Gastroesophageal sphincter (tissue), 4 donors: ENCODE results near the gene VIP. TPM values are rescaled to one million over a fixed set of nuclear protein-coding genes. Genes with fewer than 3 reads are reported as not detected.

Source experiments
- ATAC-seq: fragments of 150-250 bp; one replicate; pipeline ENCODE4 v1.9.1; 2016; ENCODE audit warnings: mild to moderate bottlenecking, moderate library complexity
- H3K27ac ChIP-seq, 4 donors: fragments of 200-600 bp; sonication (generic) in 3 of 4; 1 replicate in 3 of 4; 2 replicates in 1 of 4; pipeline ENCODE4 v1.5.1; 2016 to 2019
- H3K27me3 ChIP-seq: fragments of 200-600 bp; sonication (generic); one replicate; pipeline ENCODE4 v1.5.1; 2019
- H3K36me3 ChIP-seq, 2 donors: fragments of 200-600 bp; sonication (generic); one replicate each; pipeline ENCODE4 v1.5.1; 2019; ENCODE audit warnings: control low read depth in 1 of 2
- H3K4me1 ChIP-seq, 3 donors: fragments of 200-600 bp; sonication (generic); 1 replicate in 2 of 3; 2 replicates in 1 of 3; pipeline ENCODE4 v1.5.1; 2016 to 2019; ENCODE audit warnings: control low read depth in 2 of 3
- H3K4me3 ChIP-seq, 2 donors: fragments of 200-600 bp; sonication (generic); one replicate each; pipeline ENCODE4 v1.5.1; 2019; ENCODE audit warnings: mild to moderate bottlenecking in 1 of 2, moderate library complexity in 1 of 2
- H3K9me3 ChIP-seq, 3 donors: fragments of 200-600 bp; sonication (generic); one replicate each; pipeline ENCODE4 v1.5.1; 2017 to 2019; ENCODE audit warnings: control low read depth in 2 of 3
- EP300 ChIP-seq: sonication (generic); formaldehyde crosslinking; IDR thresholded peaks from one replicate; pipeline ENCODE4 v1.6.1; 2017; ENCODE audit warnings: antibody characterized with exemption, mild to moderate bottlenecking
- POLR2A ChIP-seq, 2 donors: fragments of 450-650 bp; IDR thresholded peaks; one replicate each; pipeline ENCODE4 v1.6.1; 2017; ENCODE audit warnings: antibody characterized with exemption in 2 of 2, mild to moderate bottlenecking in 2 of 2, moderate library complexity in 1 of 2
- POLR2AphosphoS5 ChIP-seq: sonication (generic); formaldehyde crosslinking; IDR thresholded peaks from one replicate; pipeline ENCODE4 v1.6.1; 2017; ENCODE audit warnings: antibody characterized with exemption
- WGBS, 2 donors: methylation state at CpG; one replicate each; pipeline ENCODE4 v1.1.5; 2018; ENCODE audit warnings: low coverage in 1 of 2; 5-methylcytosine and 5-hydroxymethylcytosine counted together
- total RNA-seq, 4 donors: library from RNA; depleted of rRNA; stranded (reverse); fragments of >200 nt; gene quantifications; one replicate each; pipeline ENCODE4 v1.1.0, GENCODE V29; 2016
- TF ChIP-seq, protein P1 (sequence below), 4 experiments: fragments of 200-600 bp in 2 of 4; fragments of 450-650 bp in 2 of 4; sonication (generic) in 1 of 4; IDR thresholded peaks; one replicate each; pipeline ENCODE4 v1.5.1; 2017 to 2019; ENCODE audit warnings: antibody characterized with exemption in 4 of 4, mild to moderate bottlenecking in 2 of 4, moderate library complexity in 2 of 4

Gene VIP
- total RNA-seq, 4 donors from 2014 or later, result 6.8 to 55.2 (median 18.2) TPM

DNA sequence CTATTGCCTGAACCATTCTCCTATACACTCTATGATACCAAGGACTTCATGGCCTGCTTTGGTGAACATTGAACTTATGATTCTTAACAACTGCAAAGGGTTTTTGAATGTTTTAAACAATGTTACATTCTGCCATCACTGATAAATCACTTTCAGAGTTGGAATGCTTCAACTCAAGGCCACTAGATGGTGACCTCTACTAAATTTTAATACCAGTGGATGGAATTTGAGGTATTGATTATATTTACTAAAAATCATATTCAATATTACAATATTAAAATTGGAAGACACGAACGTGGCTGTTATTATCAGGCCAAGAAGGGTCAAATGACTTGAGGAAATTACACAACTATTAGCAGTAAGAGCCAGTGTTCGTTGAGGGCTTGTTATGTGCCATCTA, 34.3 kb upstream of the VIP start:
- ATAC-seq, result no peak
- Histone ChIP-seq H3K4me3 (no peak overlapping the region), H3K9me3 (peaks cover 0 to 13% (median 0%) of the 10 kb centered on the region in 3 donors), H3K27me3 (no peaks in the 10 kb centered on the region), H3K27ac (no peak overlapping the region), H3K36me3 (no peaks in the 10 kb centered on the region), H3K4me1 (no peaks in the 10 kb centered on the region)
- TF ChIP-seq, protein P1, sequence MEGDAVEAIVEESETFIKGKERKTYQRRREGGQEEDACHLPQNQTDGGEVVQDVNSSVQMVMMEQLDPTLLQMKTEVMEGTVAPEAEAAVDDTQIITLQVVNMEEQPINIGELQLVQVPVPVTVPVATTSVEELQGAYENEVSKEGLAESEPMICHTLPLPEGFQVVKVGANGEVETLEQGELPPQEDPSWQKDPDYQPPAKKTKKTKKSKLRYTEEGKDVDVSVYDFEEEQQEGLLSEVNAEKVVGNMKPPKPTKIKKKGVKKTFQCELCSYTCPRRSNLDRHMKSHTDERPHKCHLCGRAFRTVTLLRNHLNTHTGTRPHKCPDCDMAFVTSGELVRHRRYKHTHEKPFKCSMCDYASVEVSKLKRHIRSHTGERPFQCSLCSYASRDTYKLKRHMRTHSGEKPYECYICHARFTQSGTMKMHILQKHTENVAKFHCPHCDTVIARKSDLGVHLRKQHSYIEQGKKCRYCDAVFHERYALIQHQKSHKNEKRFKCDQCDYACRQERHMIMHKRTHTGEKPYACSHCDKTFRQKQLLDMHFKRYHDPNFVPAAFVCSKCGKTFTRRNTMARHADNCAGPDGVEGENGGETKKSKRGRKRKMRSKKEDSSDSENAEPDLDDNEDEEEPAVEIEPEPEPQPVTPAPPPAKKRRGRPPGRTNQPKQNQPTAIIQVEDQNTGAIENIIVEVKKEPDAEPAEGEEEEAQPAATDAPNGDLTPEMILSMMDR (IDR thresholded peaks at IDR 0.05), result no peak
- TF ChIP-seq POLR2A (IDR thresholded peaks at IDR 0.05), result no peak
- TF ChIP-seq POLR2AphosphoS5, result no peak
- no peak for TF ChIP-seq EP300
- 52 to 53% methylated on average over 3 of the region's 3 CpGs for WGBS, 2 donors

DNA sequence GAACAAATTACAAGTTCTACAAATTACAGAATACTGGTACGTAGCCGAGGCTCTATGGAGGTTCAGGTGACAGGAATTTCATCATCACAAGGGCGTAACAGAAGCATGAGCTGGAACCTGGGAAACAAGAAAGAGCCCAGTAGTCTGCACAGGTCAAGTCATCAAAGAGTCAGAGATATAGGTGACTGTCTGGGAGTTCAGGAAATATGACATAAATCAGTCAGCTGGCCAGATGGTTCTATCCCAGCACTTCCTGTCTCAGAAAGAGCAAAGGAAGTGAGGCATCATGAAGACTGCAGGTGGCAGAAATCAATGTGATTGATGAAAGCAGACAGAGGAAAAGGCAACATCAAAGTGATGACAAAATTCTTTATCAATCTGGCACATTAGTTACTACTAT, 29.6 kb upstream of the VIP start:
- no peak overlapping the region for H3K4me3 ChIP-seq
- no peaks in the 10 kb centered on the region for H3K27me3 ChIP-seq
- no peaks in the 10 kb centered on the region for H3K9me3 ChIP-seq
- no peak for TF ChIP-seq POLR2A (IDR thresholded peaks at IDR 0.05)
- TF ChIP-seq, protein P1 (IDR thresholded peaks at IDR 0.05), result no peak
- TF ChIP-seq POLR2AphosphoS5, result no peak
- H3K4me1 ChIP-seq, result no peaks in the 10 kb centered on the region
- ATAC-seq, result no peak
- no peaks in the 10 kb centered on the region for H3K36me3 ChIP-seq
- no peak overlapping the region for H3K27ac ChIP-seq
- 46 to 80% methylated on average over 3 of the region's 3 CpGs for whole genome bisulfite sequencing, 2 donors

DNA sequence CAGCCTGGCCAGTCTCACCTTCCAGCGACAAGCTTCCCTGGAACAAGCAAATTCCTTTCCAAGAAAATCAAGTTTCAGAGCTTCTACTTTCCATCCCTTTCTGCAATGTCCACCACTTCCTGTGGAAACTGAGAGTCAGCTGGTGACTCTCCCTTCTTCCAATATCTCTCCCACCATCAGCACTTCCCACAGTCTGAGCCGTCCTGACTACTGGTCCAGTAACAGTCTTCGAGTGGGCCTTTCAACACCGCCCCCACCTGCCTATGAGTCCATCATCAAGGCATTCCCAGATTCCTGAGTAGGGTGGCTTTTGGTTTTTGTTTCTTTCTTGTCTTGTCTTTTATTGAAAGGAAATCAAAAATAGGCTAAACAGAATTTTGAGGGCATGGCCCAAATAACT, 28.6 kb upstream of the VIP start:
- 76 to 88% methylated on average over 3 to 4 of the region's 4 CpGs for WGBS, 2 donors
- Histone ChIP-seq H3K36me3 (no peaks in the 10 kb centered on the region), H3K9me3 (no peaks in the 10 kb centered on the region), H3K27me3 (no peaks in the 10 kb centered on the region), H3K27ac (no peak overlapping the region), H3K4me1 (no peaks in the 10 kb centered on the region), H3K4me3 (no peak overlapping the region)
- ATAC-seq, result no peak
- no peak for TF ChIP-seq POLR2A (IDR thresholded peaks at IDR 0.05)
- no peak for TF ChIP-seq EP300
- TF ChIP-seq POLR2AphosphoS5, result no peak
- TF ChIP-seq, protein P1 (IDR thresholded peaks at IDR 0.05), result no peak

DNA sequence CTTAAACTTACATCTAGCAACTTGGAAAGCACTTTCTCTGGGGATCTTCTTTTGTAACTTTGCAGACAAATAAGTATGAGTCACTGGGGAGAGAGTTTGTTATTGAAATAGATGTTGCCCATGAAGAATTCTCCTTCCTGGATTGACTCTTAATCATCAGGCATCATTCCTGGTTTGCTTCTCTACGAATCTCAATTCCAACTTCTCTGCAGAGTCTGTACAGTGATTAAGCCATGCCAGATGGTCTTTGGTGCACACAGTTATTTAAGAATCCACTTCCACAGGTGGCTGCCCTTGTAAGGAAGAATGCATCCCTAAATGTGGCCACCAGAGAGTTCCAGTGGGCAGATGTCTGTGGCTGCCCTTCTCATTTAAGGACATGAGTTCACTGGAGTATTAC, 27.2 kb upstream of the VIP start:
- no peaks in the 10 kb centered on the region for H3K27me3 ChIP-seq
- no peaks in the 10 kb centered on the region for H3K9me3 ChIP-seq
- H3K4me1 ChIP-seq, result no peaks in the 10 kb centered on the region
- WGBS, 2 donors, result 15 to 40% methylated on average over 1 of the region's 1 CpG
- H3K36me3 ChIP-seq, result no peaks in the 10 kb centered on the region
- TF ChIP-seq EP300 (no peak), POLR2A (IDR thresholded peaks at IDR 0.05) (no peak), POLR2AphosphoS5 (no peak)
- TF ChIP-seq, protein P1 (IDR thresholded peaks at IDR 0.05), result no peak
- no peak overlapping the region for H3K27ac ChIP-seq
- no peak for ATAC-seq
- no peak overlapping the region for H3K4me3 ChIP-seq

DNA sequence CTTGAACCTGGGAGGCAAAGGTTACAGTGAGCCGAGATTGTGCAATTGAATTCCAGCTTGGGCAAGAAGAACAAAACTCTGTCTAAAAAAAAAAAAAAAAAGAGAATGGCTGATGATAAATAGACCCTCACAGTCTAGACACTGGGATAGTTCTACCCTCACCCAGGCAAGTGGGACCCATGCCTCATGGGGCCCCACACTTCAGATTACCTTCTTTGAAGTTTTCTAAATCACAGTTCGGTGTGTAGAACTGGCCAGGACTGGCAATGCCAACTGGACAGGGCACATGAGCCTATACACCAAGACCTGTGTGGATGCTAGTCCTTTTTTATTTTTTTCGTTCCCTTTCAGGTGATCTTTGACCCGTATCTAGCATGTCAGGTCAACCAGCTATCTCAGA, 24.3 kb upstream of the VIP start:
- no peaks in the 10 kb centered on the region for H3K27me3 ChIP-seq
- H3K36me3 ChIP-seq, result no peaks in the 10 kb centered on the region
- H3K27ac ChIP-seq, result no peak overlapping the region
- TF ChIP-seq EP300 (no peak), POLR2AphosphoS5 (no peak), POLR2A (IDR thresholded peaks at IDR 0.05) (no peak)
- TF ChIP-seq, protein P1 (IDR thresholded peaks at IDR 0.05), result no peak
- no peaks in the 10 kb centered on the region for H3K9me3 ChIP-seq
- no peak for ATAC-seq
- 0 to 61% methylated on average over 1 to 3 of the region's 4 CpGs for WGBS, 2 donors
- no peak overlapping the region for H3K4me3 ChIP-seq
- H3K4me1 ChIP-seq, result no peaks in the 10 kb centered on the region
